CD14-positive monocyte (primary cell): ENCODE results near the gene KRTAP10-10. TPM values are rescaled to one million over a fixed set of nuclear protein-coding genes. Genes with fewer than 3 reads are reported as not detected.

Experiments used
- DNase-seq, 3 donors: peaks; one replicate each; pipeline ENCODE4 v3.0.0-alpha.2; 2011 to 2022
- H2AFZ ChIP-seq: 2 replicates; pipeline ENCODE4 v1.6.0; 2012; ENCODE audit warnings: mild to moderate bottlenecking, low read depth, low read length, inconsistent platforms; ENCODE audit not compliant: insufficient read depth, poor library complexity, severe bottlenecking
- H3K27ac ChIP-seq, 2 donors: 1 replicate in 1 of 2; 2 replicates in 1 of 2; pipeline ENCODE4 v1.5.1; 2012 to 2013; ENCODE audit warnings: low read length in 2 of 2, control low read depth in 1 of 2, inconsistent platforms in 1 of 2, low read depth in 1 of 2, mild to moderate bottlenecking in 1 of 2
- H3K27me3 ChIP-seq, 2 donors: one replicate each; pipeline versions ENCODE4 v1.6.0 to v1.6.1; 2011 to 2013; ENCODE audit warnings: low read length in 2 of 2; ENCODE audit not compliant: control insufficient read depth in 2 of 2, insufficient read depth in 2 of 2
- H3K36me3 ChIP-seq, 2 donors: replicated peaks in 1 of 2; 1 replicate in 1 of 2; 2 replicates in 1 of 2; pipeline versions ENCODE4 v1.5.1 to v1.6.1; 2012 to 2013; ENCODE audit warnings: low read length in 2 of 2, control low read depth in 1 of 2, inconsistent platforms in 1 of 2, mild to moderate bottlenecking in 1 of 2; ENCODE audit not compliant: insufficient read depth in 2 of 2, control insufficient read depth in 1 of 2
- H3K4me1 ChIP-seq, 2 donors: 1 replicate in 1 of 2; 2 replicates in 1 of 2; pipeline versions ENCODE4 v1.5.1 to v1.6.1; 2012 to 2013; ENCODE audit warnings: low read length in 2 of 2, control low read depth in 1 of 2, inconsistent platforms in 1 of 2, mild to moderate bottlenecking in 1 of 2, moderate library complexity in 1 of 2; ENCODE audit not compliant: insufficient read depth in 2 of 2, control insufficient read depth in 1 of 2
- H3K4me2 ChIP-seq: replicated peaks from 2 replicates; pipeline ENCODE3; 2012; ENCODE audit warnings: low read length, moderate library complexity, mild to moderate bottlenecking; ENCODE audit not compliant: poor library complexity, severe bottlenecking; ENCODE audit errors: extremely low read depth
- H3K4me3 ChIP-seq, 3 experiments: fragments of 200-600 bp in 1 of 3; sonication (generic) in 1 of 3; replicated peaks in 1 of 3; 1 replicate in 2 of 3; 2 replicates in 1 of 3; pipeline ENCODE4 v1.5.1; 2011 to 2013; ENCODE audit warnings: low read length in 3 of 3, mild to moderate bottlenecking in 3 of 3, control low read depth in 2 of 3, low read depth in 2 of 3, inconsistent platforms in 1 of 3, moderate library complexity in 1 of 3
- H3K79me2 ChIP-seq: 2 replicates; pipeline ENCODE4 v1.6.0; 2012; ENCODE audit warnings: mild to moderate bottlenecking, control low read depth, inconsistent platforms, low read length, moderate library complexity; ENCODE audit not compliant: insufficient read depth
- H3K9ac ChIP-seq: 2 replicates; pipeline ENCODE4 v1.6.0; 2017; ENCODE audit warnings: low read length, mild to moderate bottlenecking; ENCODE audit not compliant: insufficient read depth, poor library complexity, severe bottlenecking
- H3K9me3 ChIP-seq, 2 donors: replicated peaks in 1 of 2; 1 replicate in 1 of 2; 2 replicates in 1 of 2; pipeline versions ENCODE4 v1.5.1 to v1.6.1; 2012 to 2013; ENCODE audit warnings: low read length in 2 of 2, control low read depth in 1 of 2; ENCODE audit not compliant: control insufficient read depth in 1 of 2, insufficient read depth in 1 of 2
- H4K20me1 ChIP-seq: 2 replicates; pipeline ENCODE4 v1.6.0; 2012; ENCODE audit warnings: mild to moderate bottlenecking, low read length, control low read depth, moderate library complexity; ENCODE audit not compliant: insufficient read depth
- H3K27ac Mint-ChIP-seq, 7 donors: one replicate each; pipeline ENCODE4 v1.8.0; 2020; ENCODE audit warnings: mild to moderate bottlenecking in 7 of 7, mixed read lengths in 7 of 7, moderate library complexity in 6 of 7, inconsistent platforms in 2 of 7
- H3K27me3 Mint-ChIP-seq, 3 donors: one replicate each; pipeline ENCODE4 v1.8.0; 2021 to 2022; ENCODE audit warnings: low read depth in 3 of 3, mild to moderate bottlenecking in 3 of 3, mixed read lengths in 3 of 3, moderate library complexity in 3 of 3, inconsistent platforms in 1 of 3
- H3K36me3 Mint-ChIP-seq, 2 donors: one replicate each; pipeline ENCODE4 v1.8.0; 2020; ENCODE audit warnings: mixed read lengths in 2 of 2, inconsistent platforms in 1 of 2, mild to moderate bottlenecking in 1 of 2
- H3K4me1 Mint-ChIP-seq: one replicate; pipeline ENCODE4 v1.8.0; 2020; ENCODE audit warnings: mild to moderate bottlenecking, mixed read lengths
- H3K4me3 Mint-ChIP-seq, 2 donors: one replicate each; pipeline ENCODE4 v1.8.0; 2020; ENCODE audit warnings: mild to moderate bottlenecking in 2 of 2, mixed read lengths in 2 of 2, moderate library complexity in 1 of 2
- H3K9me3 Mint-ChIP-seq, 7 donors: one replicate each; pipeline ENCODE4 v1.8.0; 2020 to 2022; ENCODE audit warnings: mixed read lengths in 7 of 7, mild to moderate bottlenecking in 6 of 7, moderate library complexity in 6 of 7, inconsistent platforms in 2 of 7
- WGBS: methylation state at CpG from one replicate; pipeline ENCODE4 v1.1.5; 2013; ENCODE audit warnings: missing lambda C conversion rate; ENCODE audit not compliant: insufficient coverage; 5-methylcytosine and 5-hydroxymethylcytosine counted together
- intact Hi-C, 2 donors: fragments of 100-400 bp; cut with micrococcal nuclease; formaldehyde crosslinking; loops; one replicate each; pipeline versions ENCODE4 v1.15.0 to v1.15.1; 2023
- polyA plus RNA-seq, 3 donors: library from polyadenylated mRNA; depleted of rRNA in 1 of 3; unstranded in 2 of 3; stranded (reverse) in 1 of 3; fragments of 300-500 nt in 2 of 3; fragments of >200 nt in 1 of 3; fragmentation: Illumina TruSeq in 2 of 3; gene quantifications; 1 replicate in 2 of 3; 2 replicates in 1 of 3; pipeline ENCODE4 v1.2.3, GENCODE V29; 2012 to 2021
- TF ChIP-seq, protein P1 (sequence below): fragments of 200-600 bp; IDR thresholded peaks from one replicate; pipeline ENCODE4 v1.8.0; 2022; ENCODE audit warnings: antibody characterized with exemption, mild to moderate bottlenecking

The KRTAP10-10 gene
- polyA plus RNA-seq, 3 donors = not detected

- Histone ChIP-seq H3K9me3 (peaks cover 16 to 51% of the 10 kb centered on the region in 2 donors), H3K27ac (no peak overlapping the region), H2AFZ (no peak overlapping the region), H3K9ac (no peak overlapping the region), H3K4me2 (no peak overlapping the region), H3K4me3 (no peak overlapping the region), H3K27me3 (no peaks in the 10 kb centered on the region), H3K4me1 (no peaks in the 10 kb centered on the region), H4K20me1 (no peaks in the 10 kb centered on the region), H3K79me2 (no peaks in the 10 kb centered on the region), H3K36me3 (no peaks in the 10 kb centered on the region)
- no peak for DNase-seq
- H3K4me3 Mint-ChIP-seq = no peak overlapping the region
- no peaks in the 10 kb centered on the region for H3K36me3 Mint-ChIP-seq
- peaks cover 7 to 12% (median 10%) of the 10 kb centered on the region in 3 donors for H3K27me3 Mint-ChIP-seq
- intact Hi-C loops = no loop called here
- no peak overlapping the region for H3K27ac Mint-ChIP-seq
- H3K9me3 Mint-ChIP-seq = peaks cover 27 to 61% (median 51%) of the 10 kb centered on the region in 7 donors
- TF ChIP-seq, protein P1, sequence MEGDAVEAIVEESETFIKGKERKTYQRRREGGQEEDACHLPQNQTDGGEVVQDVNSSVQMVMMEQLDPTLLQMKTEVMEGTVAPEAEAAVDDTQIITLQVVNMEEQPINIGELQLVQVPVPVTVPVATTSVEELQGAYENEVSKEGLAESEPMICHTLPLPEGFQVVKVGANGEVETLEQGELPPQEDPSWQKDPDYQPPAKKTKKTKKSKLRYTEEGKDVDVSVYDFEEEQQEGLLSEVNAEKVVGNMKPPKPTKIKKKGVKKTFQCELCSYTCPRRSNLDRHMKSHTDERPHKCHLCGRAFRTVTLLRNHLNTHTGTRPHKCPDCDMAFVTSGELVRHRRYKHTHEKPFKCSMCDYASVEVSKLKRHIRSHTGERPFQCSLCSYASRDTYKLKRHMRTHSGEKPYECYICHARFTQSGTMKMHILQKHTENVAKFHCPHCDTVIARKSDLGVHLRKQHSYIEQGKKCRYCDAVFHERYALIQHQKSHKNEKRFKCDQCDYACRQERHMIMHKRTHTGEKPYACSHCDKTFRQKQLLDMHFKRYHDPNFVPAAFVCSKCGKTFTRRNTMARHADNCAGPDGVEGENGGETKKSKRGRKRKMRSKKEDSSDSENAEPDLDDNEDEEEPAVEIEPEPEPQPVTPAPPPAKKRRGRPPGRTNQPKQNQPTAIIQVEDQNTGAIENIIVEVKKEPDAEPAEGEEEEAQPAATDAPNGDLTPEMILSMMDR = no peak
- WGBS = 80% methylated on average over 1 of the region's 1 CpG
- no peaks in the 10 kb centered on the region for H3K4me1 Mint-ChIP-seq
These were observed 19.7 kb downstream of the KRTAP10-10 start for GRCh38 chr21:44656868-44657267.

DNA sequence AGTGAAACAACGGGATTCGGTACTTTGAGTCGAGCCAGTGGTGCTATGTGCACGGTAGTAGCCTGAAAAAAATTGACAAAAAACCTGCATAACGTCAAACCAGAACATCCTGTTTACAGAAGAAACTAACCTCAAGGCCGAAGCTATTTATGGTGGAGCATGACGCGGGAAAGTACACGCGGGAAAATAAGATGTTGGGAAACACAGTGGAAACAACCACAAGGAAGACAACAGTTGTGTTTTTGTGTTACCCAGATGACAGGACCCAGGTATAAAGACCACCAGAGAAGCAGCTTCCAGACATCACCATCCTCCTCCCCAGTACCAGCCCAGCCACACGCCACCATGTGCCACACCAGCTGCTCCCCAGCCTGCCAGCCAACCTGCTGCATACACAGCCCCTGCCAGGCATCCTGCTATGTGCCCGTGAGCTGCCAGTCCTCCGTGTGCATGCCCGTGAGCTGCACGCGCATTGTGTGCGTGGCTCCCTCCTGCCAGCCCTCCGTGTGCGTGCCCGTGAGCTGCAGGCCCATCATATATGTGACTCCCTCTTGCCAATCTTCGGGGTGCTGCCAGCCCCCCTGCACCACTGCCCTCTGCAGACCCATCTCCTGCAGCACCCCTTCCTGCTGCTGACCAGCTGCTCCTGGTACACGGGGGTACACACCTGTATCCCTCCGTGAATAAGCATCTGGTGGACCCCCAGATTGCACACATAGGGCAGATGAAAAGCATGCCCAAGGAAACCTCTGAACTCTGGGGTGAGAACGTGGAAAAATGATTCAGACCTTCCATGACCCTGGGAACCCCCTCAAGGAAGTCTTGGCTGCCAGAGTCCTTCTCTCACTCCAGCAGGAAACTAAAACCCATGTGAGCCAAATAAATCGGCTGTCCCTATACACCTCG lies 20.7 kb downstream of the KRTAP10-10 start, which contains the start of gene KRTAP12-3:
TSS of gene KRTAP12-3 (plus strand) at position 298 of the 906 bp plus-strand sequence. CDS start at position 346, 48 bp downstream.
- TF ChIP-seq, protein P1 = no peak
- Histone ChIP-seq H3K4me3 (no peak within 1 kb of the TSS), H3K4me1 (no peaks in the 10 kb centered on the region), H3K9me3 (peaks cover 16 to 51% of the 10 kb centered on the region in 2 donors), H3K4me2 (no peak within 1 kb of the TSS), H2AFZ (no peak within 1 kb of the TSS), H4K20me1 (no peaks in the 10 kb centered on the region), H3K27me3 (no peaks in the 10 kb centered on the region), H3K36me3 (no peaks in the 10 kb centered on the region), H3K79me2 (no peaks in the 10 kb centered on the region), H3K27ac (no peak within 1 kb of the TSS), H3K9ac (no peak within 1 kb of the TSS)
- 76% methylated on average over 21 of the region's 26 CpGs for WGBS
- H3K4me1 Mint-ChIP-seq = no peaks in the 10 kb centered on the region
- peaks cover 8 to 12% (median 10%) of the 10 kb centered on the region in 3 donors for H3K27me3 Mint-ChIP-seq
- no peak within 1 kb of the TSS for H3K4me3 Mint-ChIP-seq
- peak within 1 kb of the TSS in 2 of 7 donors; percentile 47 to 52 for H3K27ac Mint-ChIP-seq
- no peak for DNase-seq
- intact Hi-C loops = no loop called here
- H3K9me3 Mint-ChIP-seq = peaks cover 27 to 59% (median 45%) of the 10 kb centered on the region in 7 donors
- no peaks in the 10 kb centered on the region for H3K36me3 Mint-ChIP-seq
